Type B pancreatic cell (in vitro differentiated cells): ENCODE measurements around the gene NIPAL1. TPM values are rescaled to one million over a fixed set of nuclear protein-coding genes. Genes with fewer than 3 reads are reported as not detected.
"Not testable (repeated sequence)": the region's sequence is repeated elsewhere in the genome, so short reads cannot be mapped to it uniquely, and the experiment has no call there.

ENCODE experiments used
- DNase-seq: peaks from one replicate; pipeline ENCODE4 v3.0.0; 2021; ENCODE audit warnings: mixed read lengths; ENCODE audit not compliant: unreplicated experiment; ENCODE audit errors: extremely low spot score
- H3K27ac Mint-ChIP-seq: 2 replicates; pipeline ENCODE4 v1.8.0; 2021; ENCODE audit warnings: mild to moderate bottlenecking, mixed read lengths
- H3K27me3 Mint-ChIP-seq: 2 replicates; pipeline ENCODE4 v1.8.0; 2021; ENCODE audit warnings: mixed read lengths
- H3K36me3 Mint-ChIP-seq: 2 replicates; pipeline ENCODE4 v1.8.0; 2021; ENCODE audit warnings: mixed read lengths
- H3K4me1 Mint-ChIP-seq: one replicate; pipeline ENCODE4 v1.8.0; 2021; ENCODE audit warnings: mixed read lengths; ENCODE audit not compliant: unreplicated experiment
- H3K4me3 Mint-ChIP-seq: 2 replicates; pipeline ENCODE4 v1.8.0; 2021; ENCODE audit warnings: mild to moderate bottlenecking, mixed read lengths
- H3K9me3 Mint-ChIP-seq: 2 replicates; pipeline ENCODE4 v1.8.0; 2021; ENCODE audit warnings: mixed read lengths
- total RNA-seq: library from RNA; stranded (reverse); gene quantifications from 2 replicates; pipeline ENCODE4 v1.2.1, GENCODE V29; 2021; ENCODE audit warnings: low replicate concordance
- TF ChIP-seq, protein P1 (sequence below): fragments of 200-600 bp; sonication (generic); conservative IDR thresholded peaks from 2 replicates; pipeline ENCODE4 v1.5.0; 2021; ENCODE audit warnings: antibody characterized with exemption, mild to moderate bottlenecking

The NIPAL1 gene
- total RNA-seq, 1 donor from 2014 or later, result 13.9 TPM

DNA sequence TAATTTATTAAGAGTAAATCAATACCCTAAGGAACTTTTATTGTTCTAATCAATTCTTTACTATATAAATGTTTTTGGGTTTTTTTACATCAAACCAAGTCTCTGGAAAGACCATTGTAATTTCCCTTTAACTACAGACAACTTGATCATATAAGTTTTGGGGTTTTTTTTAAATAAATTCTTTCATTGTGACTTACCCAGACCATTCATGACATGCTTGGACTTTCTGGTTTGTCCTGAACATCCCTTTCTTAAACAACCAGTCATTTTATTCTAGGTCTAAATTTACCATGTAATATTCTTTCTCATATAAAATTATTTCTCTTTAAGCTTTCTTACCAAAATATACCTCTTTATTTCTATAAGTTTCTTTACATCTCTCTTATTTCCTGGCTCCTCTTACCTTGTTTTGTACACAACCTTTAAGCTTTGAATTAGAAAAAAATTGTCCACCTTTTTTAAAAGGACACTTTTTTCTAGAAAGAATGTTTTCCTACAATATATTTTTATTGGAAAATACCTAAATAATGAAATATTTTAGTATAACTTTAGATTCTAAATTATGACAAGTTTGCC, 8.5 kb upstream of the NIPAL1 start:
- H3K4me1 Mint-ChIP-seq, result no peaks in the 10 kb centered on the region
- peaks cover 13% of the 10 kb centered on the region for H3K36me3 Mint-ChIP-seq
- H3K27me3 Mint-ChIP-seq, result no peaks in the 10 kb centered on the region
- no peak for DNase-seq
- H3K4me3 Mint-ChIP-seq, result no peak overlapping the region
- H3K9me3 Mint-ChIP-seq, result peaks cover 17% of the 10 kb centered on the region
- TF ChIP-seq, protein P1, sequence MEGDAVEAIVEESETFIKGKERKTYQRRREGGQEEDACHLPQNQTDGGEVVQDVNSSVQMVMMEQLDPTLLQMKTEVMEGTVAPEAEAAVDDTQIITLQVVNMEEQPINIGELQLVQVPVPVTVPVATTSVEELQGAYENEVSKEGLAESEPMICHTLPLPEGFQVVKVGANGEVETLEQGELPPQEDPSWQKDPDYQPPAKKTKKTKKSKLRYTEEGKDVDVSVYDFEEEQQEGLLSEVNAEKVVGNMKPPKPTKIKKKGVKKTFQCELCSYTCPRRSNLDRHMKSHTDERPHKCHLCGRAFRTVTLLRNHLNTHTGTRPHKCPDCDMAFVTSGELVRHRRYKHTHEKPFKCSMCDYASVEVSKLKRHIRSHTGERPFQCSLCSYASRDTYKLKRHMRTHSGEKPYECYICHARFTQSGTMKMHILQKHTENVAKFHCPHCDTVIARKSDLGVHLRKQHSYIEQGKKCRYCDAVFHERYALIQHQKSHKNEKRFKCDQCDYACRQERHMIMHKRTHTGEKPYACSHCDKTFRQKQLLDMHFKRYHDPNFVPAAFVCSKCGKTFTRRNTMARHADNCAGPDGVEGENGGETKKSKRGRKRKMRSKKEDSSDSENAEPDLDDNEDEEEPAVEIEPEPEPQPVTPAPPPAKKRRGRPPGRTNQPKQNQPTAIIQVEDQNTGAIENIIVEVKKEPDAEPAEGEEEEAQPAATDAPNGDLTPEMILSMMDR, result no peak
- H3K27ac Mint-ChIP-seq, result no peak overlapping the region

GRCh38 chr4:48010906-48011305, 5.7 kb upstream of the NIPAL1 start:
- Mint-ChIP-seq H3K36me3 (peaks cover 11% of the 10 kb centered on the region), H3K9me3 (peaks cover 15% of the 10 kb centered on the region)
- DNase-seq, H3K4me1 Mint-ChIP-seq, H3K4me3 Mint-ChIP-seq, H3K27me3 Mint-ChIP-seq, H3K27ac Mint-ChIP-seq: not testable (repeated sequence)

- Mint-ChIP-seq H3K4me1 (peaks cover 5% of the 10 kb centered on the region), H3K4me3 (peak overlapping the region; percentile 48), H3K27me3 (no peaks in the 10 kb centered on the region), H3K27ac (peak overlapping the region; percentile 80), H3K36me3 (peaks cover 11% of the 10 kb centered on the region), H3K9me3 (peaks cover 12% of the 10 kb centered on the region)
- TF ChIP-seq, protein P1, result no peak
- no peak for DNase-seq
Measured at GRCh38 chr4:48011722-48012121, 4.8 kb upstream of the NIPAL1 start.

DNA sequence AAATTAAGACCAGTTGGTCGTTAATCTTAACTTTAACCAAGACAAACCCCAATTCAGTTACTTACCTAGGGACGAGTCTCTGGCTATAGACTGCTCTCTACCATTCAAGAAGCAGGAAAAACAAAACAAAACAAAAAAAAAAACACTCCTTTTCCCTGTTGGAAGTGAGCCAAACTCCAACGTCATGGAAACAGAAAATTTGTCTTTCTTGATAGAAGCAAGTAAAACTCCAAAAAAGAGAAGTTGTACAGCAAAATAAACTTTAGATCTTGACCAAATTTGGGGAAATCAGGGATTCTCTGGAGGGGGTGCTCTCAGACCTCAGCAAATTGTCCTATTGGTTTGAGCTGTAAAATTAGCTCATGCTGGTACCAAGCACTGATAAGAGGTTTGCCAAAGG, 3.7 kb upstream of the NIPAL1 start:
- Mint-ChIP-seq H3K27me3 (peaks cover 5% of the 10 kb centered on the region), H3K4me3 (peak overlapping the region; percentile 63), H3K36me3 (peaks cover 11% of the 10 kb centered on the region), H3K27ac (peak overlapping the region; percentile 80), H3K4me1 (peaks cover 5% of the 10 kb centered on the region), H3K9me3 (peaks cover 12% of the 10 kb centered on the region)
- TF ChIP-seq, protein P1, result no peak
- DNase-seq, result no peak

- TF ChIP-seq, protein P1, result no peak
- DNase-seq, result no peak
- H3K27me3 Mint-ChIP-seq, result peaks cover 12% of the 10 kb centered on the region
- peak overlapping the region; percentile 96 for H3K27ac Mint-ChIP-seq
- peaks cover 11% of the 10 kb centered on the region for H3K36me3 Mint-ChIP-seq
- peaks cover 12% of the 10 kb centered on the region for H3K9me3 Mint-ChIP-seq
- H3K4me1 Mint-ChIP-seq, result peaks cover 5% of the 10 kb centered on the region
- peak overlapping the region; percentile 88 for H3K4me3 Mint-ChIP-seq
Measured at GRCh38 chr4:48015216-48015615, 1.4 kb upstream of the NIPAL1 start.

- no peak for DNase-seq
- H3K27me3 Mint-ChIP-seq, result peaks cover 12% of the 10 kb centered on the region
- peaks cover 5% of the 10 kb centered on the region for H3K4me1 Mint-ChIP-seq
- H3K36me3 Mint-ChIP-seq, result peaks cover 11% of the 10 kb centered on the region
- peak overlapping the region; percentile 96 for H3K27ac Mint-ChIP-seq
- peaks cover 10% of the 10 kb centered on the region for H3K9me3 Mint-ChIP-seq
- peak overlapping the region; percentile 88 for H3K4me3 Mint-ChIP-seq
- TF ChIP-seq, protein P1, result no peak
Measured at GRCh38 chr4:48015678-48016077, 894 bp upstream of the NIPAL1 start.
